ENCODE data around the gene OCA2. TPM values are rescaled to one million over a fixed set of nuclear protein-coding genes. Genes with fewer than 3 reads are reported as not detected.

Gene OCA2
- total RNA-seq, 2 experiments from 2014 or later, result not detected

GRCh38 chr15:27831384-27832236, 267.5 kb downstream of the OCA2 start:
- H4K20me1 ChIP-seq (ENCODE audit: insufficient read depth, low read length), result no peaks in the 10 kb centered on the region
- intact Hi-C loops (cut with micrococcal nuclease; ENCODE audit: unreplicated experiment), result no loop called here
- DNase-seq (ENCODE audit: low spot score), result no peak
- H3K4me2 ChIP-seq (ENCODE audit: low read length), result no peak overlapping the region
- H3K9me3 ChIP-seq (ENCODE audit: low read length), result no peaks in the 10 kb centered on the region
- no peaks in the 10 kb centered on the region for H3K36me3 ChIP-seq (ENCODE audit: insufficient read depth, low read length)
- no peak for TF ChIP-seq EZH2phosphoT487 (IDR thresholded peaks at IDR 0.05; ENCODE audit: borderline replicate concordance, low read depth, low read length)
- H3K27ac ChIP-seq (ENCODE audit: low read depth, low read length, poor library complexity, severe bottlenecking), result no peak overlapping the region
- no peaks in the 10 kb centered on the region for H3K79me2 ChIP-seq (ENCODE audit: insufficient read depth, low read depth, low read length)
- H3K4me1 ChIP-seq (ENCODE audit: insufficient read depth, low read length, poor library complexity, severe bottlenecking), result no peaks in the 10 kb centered on the region
- no peak overlapping the region for H3K4me3 ChIP-seq (ENCODE audit: low read depth, low read length, poor library complexity, severe bottlenecking)
- ChIA-PET CTCF (ENCODE audit: unreplicated experiment) (no interaction called here), POLR2A (interaction anchor here (0.7 to 0.9 kb wide), 3 partner anchors 9 to 74 kb away, joined by 3 to 6 read pairs (median 5); no protein-coding TSS in a partner anchor)
- no peaks in the 10 kb centered on the region for H3K9me2 ChIP-seq (ENCODE audit: insufficient read depth, low read length)
- no TSS peak for BruUV-seq (replicated peaks)
- H2AFZ ChIP-seq (ENCODE audit: low read length), result no peak overlapping the region

- TF ChIP-seq EZH2phosphoT487 (IDR thresholded peaks at IDR 0.05; ENCODE audit: borderline replicate concordance, low read depth, low read length), result no peak
- no peak for TF ChIP-seq CTCF (conservative IDR thresholded peaks at IDR 0.05; ENCODE audit: low read length)
- CTCF ChIA-PET (ENCODE audit: unreplicated experiment), result no interaction called here
- H3K4me1 ChIP-seq (ENCODE audit: insufficient read depth, low read length, poor library complexity, severe bottlenecking), result no peaks in the 10 kb centered on the region
- H3K27ac ChIP-seq (ENCODE audit: low read depth, low read length, poor library complexity, severe bottlenecking), result no peak overlapping the region
- no peaks in the 10 kb centered on the region for H3K9me2 ChIP-seq (ENCODE audit: insufficient read depth, low read length)
- no peak overlapping the region for H3K4me2 ChIP-seq (ENCODE audit: low read length)
- no peaks in the 10 kb centered on the region for H3K9me3 ChIP-seq (ENCODE audit: low read length)
- no peak for DNase-seq (ENCODE audit: low spot score)
- POLR2A ChIA-PET, result no interaction called here
- H4K20me1 ChIP-seq (ENCODE audit: insufficient read depth, low read length), result no peaks in the 10 kb centered on the region
- intact Hi-C loops (cut with micrococcal nuclease; ENCODE audit: unreplicated experiment), result no loop called here
- no peak overlapping the region for H2AFZ ChIP-seq (ENCODE audit: low read length)
- no TSS peak for BruUV-seq (replicated peaks)
- H3K4me3 ChIP-seq (ENCODE audit: low read depth, low read length, poor library complexity, severe bottlenecking), result no peak overlapping the region
- no peaks in the 10 kb centered on the region for H3K79me2 ChIP-seq (ENCODE audit: insufficient read depth, low read depth, low read length)
- H3K36me3 ChIP-seq (ENCODE audit: insufficient read depth, low read length), result no peaks in the 10 kb centered on the region
These were observed 270.4 kb downstream of the OCA2 start for GRCh38 chr15:27828746-27829145.

GRCh38 chr15:27826902-27827714, 272.0 kb downstream of the OCA2 start:
- Histone ChIP-seq H3K36me3 (ENCODE audit: insufficient read depth, low read length) (no peaks in the 10 kb centered on the region), H3K27ac (ENCODE audit: low read depth, low read length, poor library complexity, severe bottlenecking) (no peak overlapping the region), H3K4me1 (ENCODE audit: insufficient read depth, low read length, poor library complexity, severe bottlenecking) (no peaks in the 10 kb centered on the region), H3K79me2 (ENCODE audit: insufficient read depth, low read depth, low read length) (no peaks in the 10 kb centered on the region), H3K4me3 (ENCODE audit: low read depth, low read length, poor library complexity, severe bottlenecking) (no peak overlapping the region), H2AFZ (ENCODE audit: low read length) (no peak overlapping the region), H3K4me2 (ENCODE audit: low read length) (no peak overlapping the region), H3K9me2 (ENCODE audit: insufficient read depth, low read length) (no peaks in the 10 kb centered on the region), H4K20me1 (ENCODE audit: insufficient read depth, low read length) (no peaks in the 10 kb centered on the region), H3K9me3 (ENCODE audit: low read length) (no peaks in the 10 kb centered on the region)
- BruUV-seq (replicated peaks), result no TSS peak
- intact Hi-C loops (cut with micrococcal nuclease; ENCODE audit: unreplicated experiment), result no loop called here
- no peak for TF ChIP-seq CTCF (conservative IDR thresholded peaks at IDR 0.05; ENCODE audit: low read length)
- CTCF ChIA-PET (ENCODE audit: unreplicated experiment), result no interaction called here
- no peak for DNase-seq (ENCODE audit: low spot score)
- POLR2A ChIA-PET, result no interaction called here
